SK-N-SH (cell line): ENCODE data around the gene LSM10. TPM values are rescaled to one million over a fixed set of nuclear protein-coding genes. Genes with fewer than 3 reads are reported as not detected.

Experiments used
- CTCF ChIA-PET: fragments of 300-600, 350-600 bp; formaldehyde crosslinking; extraction: SDS; loops from one replicate; lab custom pipeline; 2021; lab: Yijun Ruan, JAX
- POLR2A ChIA-PET: fragments of 350-600 bp; sonication (Branson Sonifier 250); formaldehyde crosslinking; extraction: SDS; loops from one replicate; lab custom pipeline; 2020; ENCODE audit warnings: antibody characterized with exemption, inconsistent platforms; lab: Yijun Ruan, JAX
- DNase-seq: peaks from one replicate; pipeline ENCODE4 v3.0.0; 2012
- H2AFZ ChIP-seq: fragments of 200-600 bp; sonication (generic); 2 replicates; pipeline ENCODE4 v1.8.1; 2016; ENCODE audit warnings: antibody characterized with exemption, mild to moderate bottlenecking, low read depth
- H3F3A ChIP-seq: fragments of 200-600 bp; sonication (generic); replicated peaks from 2 replicates; pipeline ENCODE3; 2016; ENCODE audit warnings: antibody characterized with exemption, mild to moderate bottlenecking; ENCODE audit not compliant: insufficient read depth
- H3K27ac ChIP-seq, 2 experiments: fragments of 200-500 bp in 1 of 2; fragments of 200-600 bp in 1 of 2; sonication (Bioruptor generic) in 1 of 2; sonication (generic), shearing (Covaris generic) in 1 of 2; 2 replicates each; pipeline versions ENCODE4 v1.5.1 to v1.6.1; 2014 to 2016; ENCODE audit warnings: low read depth in 2 of 2, inconsistent platforms in 1 of 2, low read length in 1 of 2, mild to moderate bottlenecking in 1 of 2, mixed read lengths in 1 of 2
- H3K27me3 ChIP-seq: fragments of 200-600 bp; sonication (generic), shearing (Covaris generic); 2 replicates; pipeline ENCODE4 v1.6.1; 2016; ENCODE audit warnings: mixed run types; ENCODE audit not compliant: insufficient read depth
- H3K36me3 ChIP-seq, 2 experiments: fragments of 200-500 bp in 1 of 2; fragments of 200-600 bp in 1 of 2; sonication (Bioruptor generic) in 1 of 2; sonication (generic) in 1 of 2; replicated peaks in 1 of 2; 2 replicates each; pipeline versions ENCODE3 to v1.5.1; 2014 to 2016; ENCODE audit warnings: low read length in 1 of 2, mild to moderate bottlenecking in 1 of 2; ENCODE audit not compliant: insufficient read depth in 2 of 2, control insufficient read depth in 1 of 2
- H3K4me1 ChIP-seq, 2 experiments: fragments of 200-500 bp in 1 of 2; fragments of 200-600 bp in 1 of 2; sonication (Bioruptor generic) in 1 of 2; sonication (generic), shearing (Covaris generic) in 1 of 2; 2 replicates each; pipeline versions ENCODE4 v1.5.1 to v1.6.1; 2014 to 2016; ENCODE audit warnings: low read depth in 1 of 2, low read length in 1 of 2, mixed run types in 1 of 2; ENCODE audit not compliant: insufficient read depth in 2 of 2, control insufficient read depth in 1 of 2
- H3K4me2 ChIP-seq: fragments of 200-600 bp; sonication (generic), shearing (Covaris generic); 2 replicates; pipeline ENCODE4 v1.6.1; 2017; ENCODE audit warnings: mixed run types
- H3K4me3 ChIP-seq, 2 experiments: fragments of 200-500 bp in 1 of 2; fragments of 200-600 bp in 1 of 2; sonication (Bioruptor generic) in 1 of 2; sonication (generic), shearing (Covaris generic) in 1 of 2; 2 replicates each; pipeline versions ENCODE4 v1.5.1 to v1.8.1; 2014 to 2016; ENCODE audit warnings: low read depth in 2 of 2, inconsistent platforms in 1 of 2, low read length in 1 of 2, mild to moderate bottlenecking in 1 of 2, mixed read lengths in 1 of 2, moderate library complexity in 1 of 2
- H3K79me2 ChIP-seq: fragments of 200-600 bp; sonication (generic); 2 replicates; pipeline ENCODE4 v1.8.1; 2017; ENCODE audit warnings: mild to moderate bottlenecking; ENCODE audit not compliant: insufficient read depth
- H3K9ac ChIP-seq: fragments of 200-600 bp; sonication (generic); 2 replicates; pipeline ENCODE4 v1.6.1; 2017; ENCODE audit warnings: mixed run types
- H3K9me2 ChIP-seq: fragments of 200-600 bp; sonication (generic); 2 replicates; pipeline ENCODE4 v1.6.1; 2017; ENCODE audit warnings: mixed run types
- H3K9me3 ChIP-seq: fragments of 200-600 bp; sonication (generic); 2 replicates; pipeline ENCODE4 v1.6.1; 2017; ENCODE audit warnings: mixed run types, mild to moderate bottlenecking, moderate library complexity
- H4K20me1 ChIP-seq: fragments of 200-600 bp; sonication (generic); 2 replicates; pipeline ENCODE4 v1.6.1; 2017; ENCODE audit warnings: mild to moderate bottlenecking, mixed run types; ENCODE audit not compliant: insufficient read depth
- CTCF ChIP-seq: fragments of 200-600 bp; sonication (generic); IDR thresholded peaks from 2 replicates; pipeline ENCODE4 v1.6.1; 2017; ENCODE audit warnings: antibody characterized with exemption, mild to moderate bottlenecking, moderate library complexity
- ELF1 ChIP-seq: IDR thresholded peaks from 2 replicates; pipeline ENCODE4 v1.4.0; 2012
- FOSL2 ChIP-seq: IDR thresholded peaks from 2 replicates; pipeline ENCODE4 v1.4.0; 2012; ENCODE audit warnings: low read depth, mild to moderate bottlenecking, moderate library complexity, borderline replicate concordance
- FOXJ3 ChIP-seq: sonication (generic); formaldehyde crosslinking; IDR thresholded peaks from 2 replicates; pipeline ENCODE4 v1.5.1; 2020; ENCODE audit warnings: mild to moderate bottlenecking, missing genetic modification reagents
- FOXM1 ChIP-seq: IDR thresholded peaks from 2 replicates; pipeline ENCODE4 v1.4.0; 2012; ENCODE audit warnings: low read depth, mild to moderate bottlenecking
- GABPA ChIP-seq: IDR thresholded peaks from 2 replicates; pipeline ENCODE4 v1.4.0; 2012; ENCODE audit warnings: low read depth, mild to moderate bottlenecking
- GATA2 ChIP-seq: sonication (generic); formaldehyde crosslinking; IDR thresholded peaks from 2 replicates; pipeline ENCODE4 v1.5.0; 2020; ENCODE audit warnings: mild to moderate bottlenecking, missing genetic modification reagents
- IRF3 ChIP-seq: fragments of 150-350 bp; IDR thresholded peaks from 2 replicates; pipeline ENCODE4 v1.6.1; 2016; ENCODE audit warnings: mild to moderate bottlenecking, low read depth, low read length
- JUND ChIP-seq: IDR thresholded peaks from 2 replicates; pipeline ENCODE4 v1.4.0; 2012
- MAX ChIP-seq: IDR thresholded peaks from 2 replicates; pipeline ENCODE4 v1.4.0; 2012; ENCODE audit warnings: low read depth
- NRF1 ChIP-seq: IDR thresholded peaks from 2 replicates; pipeline ENCODE4 v1.6.1; 2012; ENCODE audit warnings: low read depth, mild to moderate bottlenecking, low read length
- POLR2AphosphoS5 ChIP-seq: IDR thresholded peaks from 2 replicates; pipeline ENCODE4 v1.6.1; 2012; ENCODE audit warnings: low read depth, low read length
- RAD21 ChIP-seq: IDR thresholded peaks from 2 replicates; pipeline ENCODE4 v1.6.1; 2012; ENCODE audit warnings: mild to moderate bottlenecking, low read length
- REST ChIP-seq: IDR thresholded peaks from 2 replicates; pipeline ENCODE4 v1.6.1; 2012; ENCODE audit warnings: mild to moderate bottlenecking, low read depth, low read length, moderate library complexity
- SMC3 ChIP-seq: IDR thresholded peaks from 2 replicates; pipeline ENCODE4 v1.6.1; 2012; ENCODE audit warnings: low read depth, low read length, improper control_type of control experiment
- TCF12 ChIP-seq: IDR thresholded peaks from 2 replicates; pipeline ENCODE4 v1.4.0; 2012
- TEAD4 ChIP-seq: IDR thresholded peaks from 2 replicates; pipeline ENCODE4 v1.4.0; 2012; ENCODE audit warnings: mild to moderate bottlenecking, borderline replicate concordance; ENCODE audit not compliant: insufficient read depth
- USF2 ChIP-seq: fragments of 150-350 bp; IDR thresholded peaks from 2 replicates; pipeline ENCODE4 v1.6.1; 2017; ENCODE audit warnings: antibody characterized with exemption, low read length, low read depth, borderline replicate concordance
- WGBS: methylation state at CpG from one replicate; pipeline ENCODE4 v1.1.6; 2017; ENCODE audit warnings: low lambda C conversion rate; 5-methylcytosine and 5-hydroxymethylcytosine counted together
- polyA plus RNA-seq, 3 experiments: library from polyadenylated mRNA; depleted of rRNA; stranded (reverse); fragments of >200 nt; gene quantifications; 2 replicates each; pipeline ENCODE4 v1.2.3, GENCODE V29; 2012
- TF ChIP-seq, protein P1 (sequence below): IDR thresholded peaks from 2 replicates; pipeline ENCODE4 v1.4.0; 2012; ENCODE audit warnings: low read depth, borderline replicate concordance

LSM10 gene
- polyA plus RNA-seq, 1 of the 3 experiments (the other 2 are of a cell fraction): 96.8 TPM

DNA sequence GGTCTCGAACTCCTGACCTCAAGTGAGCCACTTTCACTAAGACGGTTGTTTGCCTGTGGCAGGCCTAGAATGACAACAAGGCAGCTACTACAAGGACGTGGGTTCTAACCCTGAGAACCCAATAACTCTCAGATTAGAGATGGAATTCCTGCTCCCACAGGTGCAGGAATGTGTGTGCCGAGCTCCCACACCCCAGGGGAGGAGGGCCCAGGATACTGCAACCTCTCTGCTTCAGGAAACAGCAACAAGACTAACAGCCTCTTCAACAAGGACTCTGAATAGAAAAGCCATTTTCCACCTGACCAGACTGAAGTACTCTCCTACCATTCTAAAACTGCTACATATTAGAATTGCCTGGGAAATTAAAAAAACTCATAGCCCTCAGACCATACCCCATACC is 4.9 kb downstream of the LSM10 start (continued):
- TF ChIP-seq IRF3: no peak
- TF ChIP-seq TCF12: no peak
- TF ChIP-seq JUND: no peak
- TF ChIP-seq FOXM1: no peak
- no peak for TF ChIP-seq ELF1
- TF ChIP-seq POLR2AphosphoS5: no peak
- TF ChIP-seq FOXJ3 (CRISPR knock-in tag): no peak

GRCh38 chr1:36391271-36391670 is 6.4 kb downstream of the LSM10 start:
- Histone ChIP-seq H3K27ac (no peak overlapping the region), H3F3A (peaks cover 26% of the 10 kb centered on the region), H3K9ac (no peak overlapping the region), H3K4me2 (no peak overlapping the region), H3K27me3 (no peaks in the 10 kb centered on the region), H2AFZ (no peak overlapping the region), H3K79me2 (peaks cover 26% of the 10 kb centered on the region), H3K4me1 (peaks cover 15 to 17% of the 10 kb centered on the region in 2 experiments), H3K4me3 (no peak overlapping the region), H4K20me1 (no peaks in the 10 kb centered on the region), H3K9me3 (no peaks in the 10 kb centered on the region), H3K36me3 (peaks cover 23 to 24% of the 10 kb centered on the region in 2 experiments), H3K9me2 (no peaks in the 10 kb centered on the region)
- CTCF ChIA-PET: interaction anchor here (0.8 to 2.7 kb wide), 2 partner anchors 106 to 242 kb away, joined by 3 to 9 read pairs; partner anchors contain the start of gene TRAPPC3
- POLR2A ChIA-PET: no interaction called here
- WGBS: 93% methylated on average over 8 of the region's 8 CpGs
- TF ChIP-seq USF2 (no peak), SMC3 (no peak), TEAD4 (no peak), ELF1 (no peak), CTCF (no peak), NRF1 (no peak), GABPA (no peak), RAD21 (no peak), GATA2 (no peak), REST (no peak), FOSL2 (no peak), MAX (no peak)
- TF ChIP-seq, protein P1, sequence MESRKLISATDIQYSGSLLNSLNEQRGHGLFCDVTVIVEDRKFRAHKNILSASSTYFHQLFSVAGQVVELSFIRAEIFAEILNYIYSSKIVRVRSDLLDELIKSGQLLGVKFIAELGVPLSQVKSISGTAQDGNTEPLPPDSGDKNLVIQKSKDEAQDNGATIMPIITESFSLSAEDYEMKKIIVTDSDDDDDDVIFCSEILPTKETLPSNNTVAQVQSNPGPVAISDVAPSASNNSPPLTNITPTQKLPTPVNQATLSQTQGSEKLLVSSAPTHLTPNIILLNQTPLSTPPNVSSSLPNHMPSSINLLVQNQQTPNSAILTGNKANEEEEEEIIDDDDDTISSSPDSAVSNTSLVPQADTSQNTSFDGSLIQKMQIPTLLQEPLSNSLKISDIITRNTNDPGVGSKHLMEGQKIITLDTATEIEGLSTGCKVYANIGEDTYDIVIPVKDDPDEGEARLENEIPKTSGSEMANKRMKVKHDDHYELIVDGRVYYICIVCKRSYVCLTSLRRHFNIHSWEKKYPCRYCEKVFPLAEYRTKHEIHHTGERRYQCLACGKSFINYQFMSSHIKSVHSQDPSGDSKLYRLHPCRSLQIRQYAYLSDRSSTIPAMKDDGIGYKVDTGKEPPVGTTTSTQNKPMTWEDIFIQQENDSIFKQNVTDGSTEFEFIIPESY: no peak
- no peak for DNase-seq
